Measurements from ENCODE around the gene NREP. TPM values are rescaled to one million over a fixed set of nuclear protein-coding genes. Genes with fewer than 3 reads are reported as not detected.

NREP gene
- total and polyA plus RNA-seq, 2 experiments from 2014 or later = 177 to 263 TPM

- WGBS (ENCODE audit: low lambda C conversion rate, missing lambda C conversion rate) = 57% methylated on average over 2 of the region's 2 CpGs
- no peaks in the 10 kb centered on the region for H3K9me2 ChIP-seq (replicated peaks; ENCODE audit: insufficient read depth)
- DNase-seq (ENCODE audit: low spot score) = no peak
- no peaks in the 10 kb centered on the region for H4K20me1 ChIP-seq (ENCODE audit: insufficient read depth, poor library complexity, severe bottlenecking)
- no peak overlapping the region for H2AFZ ChIP-seq
- peaks cover 40% of the 10 kb centered on the region for H3K4me1 ChIP-seq (ENCODE audit: insufficient read depth)
- H3K4me3 ChIP-seq = no peak overlapping the region
- H3K4me2 ChIP-seq = peak overlapping the region; percentile 61
- no peaks in the 10 kb centered on the region for H3K9me3 ChIP-seq (ENCODE audit: low read depth)
- no peak for TF ChIP-seq CTCF (IDR thresholded peaks at IDR 0.05; ENCODE audit: poor library complexity)
- TF ChIP-seq EZH2phosphoT487 (IDR thresholded peaks at IDR 0.05; ENCODE audit: low read depth, severe bottlenecking, unreplicated experiment) = no peak
- no peak for TF ChIP-seq EZH2 (IDR thresholded peaks at IDR 0.05; ENCODE audit: borderline replicate concordance)
- peak overlapping the region; percentile 78 for H3K27ac ChIP-seq
- no peaks in the 10 kb centered on the region for H3K36me3 ChIP-seq (replicated peaks; ENCODE audit: insufficient read depth, low read depth)
- H3K79me2 ChIP-seq = peaks cover 67% of the 10 kb centered on the region
- no peaks in the 10 kb centered on the region for H3K27me3 ChIP-seq
Measured at GRCh38 chr5:111743512-111743911, 13.5 kb downstream of the NREP start.

DNA sequence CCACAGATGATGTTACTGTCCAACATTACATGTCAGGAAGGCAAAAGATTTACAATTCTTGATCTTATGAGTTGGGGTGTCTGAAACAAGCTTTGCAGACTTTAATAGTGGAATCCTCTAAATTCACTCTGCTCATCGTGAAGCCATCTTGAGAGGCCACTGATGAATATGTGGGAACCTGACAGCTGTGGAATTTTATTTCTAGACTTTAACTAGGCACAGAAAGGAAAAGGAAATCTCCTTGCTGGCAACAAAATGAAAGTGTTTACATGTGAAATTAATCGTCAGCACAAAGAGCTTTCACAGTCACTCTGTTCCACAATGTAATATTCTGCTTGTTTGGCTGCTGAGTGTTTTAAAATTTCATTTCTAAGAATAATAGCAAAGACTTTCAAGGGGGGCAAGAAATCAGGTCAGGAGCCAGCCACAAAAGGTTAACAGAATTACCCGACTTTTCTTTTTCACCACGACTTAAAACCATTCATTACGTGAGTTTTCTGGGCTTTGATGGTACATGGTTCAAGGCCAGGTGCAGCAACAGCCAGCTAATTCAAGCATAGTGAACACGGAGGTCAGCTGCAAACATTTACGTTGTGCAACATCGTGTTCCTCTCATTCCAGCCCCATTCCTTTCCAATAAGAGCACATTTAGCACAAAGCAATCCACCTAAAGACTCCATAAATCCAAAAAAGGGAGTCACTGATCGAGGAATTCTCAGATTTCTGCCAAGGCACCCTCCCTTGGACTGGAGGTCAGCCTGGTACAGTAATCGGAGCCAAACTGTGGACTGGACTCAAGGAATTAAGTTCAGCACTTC, 14.6 kb downstream of the NREP start:
- peaks cover 60% of the 10 kb centered on the region for H3K79me2 ChIP-seq
- H3K9me2 ChIP-seq (replicated peaks; ENCODE audit: insufficient read depth) = no peaks in the 10 kb centered on the region
- peak overlapping the region; percentile 78 for H3K27ac ChIP-seq
- H3K27me3 ChIP-seq = no peaks in the 10 kb centered on the region
- H3K4me1 ChIP-seq (ENCODE audit: insufficient read depth) = peaks cover 52% of the 10 kb centered on the region
- H3K36me3 ChIP-seq (replicated peaks; ENCODE audit: insufficient read depth, low read depth) = no peaks in the 10 kb centered on the region
- no peak overlapping the region for H2AFZ ChIP-seq
- H3K4me2 ChIP-seq = peak overlapping the region; percentile 61
- no peak overlapping the region for H3K4me3 ChIP-seq
- H4K20me1 ChIP-seq (ENCODE audit: insufficient read depth, poor library complexity, severe bottlenecking) = no peaks in the 10 kb centered on the region
- no peaks in the 10 kb centered on the region for H3K9me3 ChIP-seq (ENCODE audit: low read depth)
- DNase-seq (ENCODE audit: low spot score) = peak; percentile 33
- TF ChIP-seq EZH2 (IDR thresholded peaks at IDR 0.05; ENCODE audit: borderline replicate concordance) (no peak), EZH2phosphoT487 (IDR thresholded peaks at IDR 0.05; ENCODE audit: low read depth, severe bottlenecking, unreplicated experiment) (no peak), CTCF (IDR thresholded peaks at IDR 0.05; ENCODE audit: poor library complexity) (no peak)
- WGBS (ENCODE audit: low lambda C conversion rate, missing lambda C conversion rate) = 34% methylated on average over 10 of the region's 10 CpGs

DNA sequence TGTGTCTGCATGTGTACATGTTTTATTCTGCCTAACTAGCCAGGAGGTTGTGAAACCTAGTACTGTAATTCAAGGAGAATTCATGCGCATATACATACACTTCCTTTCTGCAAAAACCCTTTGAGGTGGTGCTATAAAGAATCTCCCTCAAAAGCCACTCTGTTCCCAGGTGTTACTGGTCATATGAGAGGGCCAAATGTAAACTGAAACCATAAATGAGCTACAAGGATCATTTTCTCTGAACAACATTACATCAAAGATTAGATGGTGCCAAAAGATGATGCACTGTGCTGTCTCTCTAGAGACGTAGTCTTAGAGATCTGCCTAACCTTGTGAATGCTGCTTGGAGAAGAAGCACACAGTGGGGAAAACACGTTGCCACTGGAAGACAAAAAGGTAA, 15.7 kb downstream of the NREP start:
- no peak for TF ChIP-seq EZH2 (IDR thresholded peaks at IDR 0.05; ENCODE audit: borderline replicate concordance)
- TF ChIP-seq CTCF (IDR thresholded peaks at IDR 0.05; ENCODE audit: poor library complexity) = no peak
- no peak for TF ChIP-seq EZH2phosphoT487 (IDR thresholded peaks at IDR 0.05; ENCODE audit: low read depth, severe bottlenecking, unreplicated experiment)
- H3K4me1 ChIP-seq (ENCODE audit: insufficient read depth) = peaks cover 55% of the 10 kb centered on the region
- no peak overlapping the region for H3K4me2 ChIP-seq
- H2AFZ ChIP-seq = no peak overlapping the region
- no peak overlapping the region for H3K27ac ChIP-seq
- peaks cover 60% of the 10 kb centered on the region for H3K79me2 ChIP-seq
- H4K20me1 ChIP-seq (ENCODE audit: insufficient read depth, poor library complexity, severe bottlenecking) = no peaks in the 10 kb centered on the region
- WGBS (ENCODE audit: low lambda C conversion rate, missing lambda C conversion rate) = 66% methylated on average over 3 of the region's 3 CpGs
- H3K9me3 ChIP-seq (ENCODE audit: low read depth) = no peaks in the 10 kb centered on the region
- H3K4me3 ChIP-seq = no peak overlapping the region
- no peaks in the 10 kb centered on the region for H3K9me2 ChIP-seq (replicated peaks; ENCODE audit: insufficient read depth)
- no peak for DNase-seq (ENCODE audit: low spot score)
- H3K36me3 ChIP-seq (replicated peaks; ENCODE audit: insufficient read depth, low read depth) = no peaks in the 10 kb centered on the region
- H3K27me3 ChIP-seq = no peaks in the 10 kb centered on the region
